Activated CD8-positive, alpha-beta memory T cell treated with anti-CD3 and anti-CD28 coated beads for 36 hours (primary cell): ENCODE data around the gene PHF1. TPM values are rescaled to one million over a fixed set of nuclear protein-coding genes. Genes with fewer than 3 reads are reported as not detected.
"Not testable (repeated sequence)": the region's sequence is repeated elsewhere in the genome, so short reads cannot be mapped to it uniquely, and the experiment has no call there.

Source experiments
- CTCF ChIA-PET: fragments of 350-600 bp; sonication (Branson Sonifier 250); formaldehyde crosslinking; loops from one replicate; lab custom pipeline; 2021; ENCODE audit warnings: antibody characterized with exemption; lab: Charles Lee
- POLR2A ChIA-PET: fragments of 350-600 bp; sonication (Branson Sonifier 250); formaldehyde crosslinking; loops from one replicate; lab custom pipeline; 2021; ENCODE audit warnings: antibody characterized with exemption; lab: Charles Lee
- total RNA-seq, 2 experiments: library from RNA; stranded (reverse); gene quantifications; one replicate each; pipeline ENCODE4 v1.2.3, GENCODE V29; 2021

Gene PHF1
- 10 to 100 TPM; 25.5 to 27.3 TPM for total RNA-seq

- ChIA-PET CTCF (no interaction called here), POLR2A (interaction anchor here (1.3 to 1.4 kb wide), 2 partner anchors 19 to 43 kb away, joined by 5 to 6 read pairs; partner anchors contain the start of genes KIFC1 and ZBTB9)
Measured at GRCh38 chr6:33410711-33411631, at the start of gene PHF1. Gene PHF1, plus strand, starts transcription at chr6:33411014. Its CDS starts 1,250 bp downstream, at chr6:33412264.

GRCh38 chr6:33363486-33363885, 47.3 kb upstream of the PHF1 start:
- POLR2A ChIA-PET, CTCF ChIA-PET: not testable (repeated sequence)

DNA sequence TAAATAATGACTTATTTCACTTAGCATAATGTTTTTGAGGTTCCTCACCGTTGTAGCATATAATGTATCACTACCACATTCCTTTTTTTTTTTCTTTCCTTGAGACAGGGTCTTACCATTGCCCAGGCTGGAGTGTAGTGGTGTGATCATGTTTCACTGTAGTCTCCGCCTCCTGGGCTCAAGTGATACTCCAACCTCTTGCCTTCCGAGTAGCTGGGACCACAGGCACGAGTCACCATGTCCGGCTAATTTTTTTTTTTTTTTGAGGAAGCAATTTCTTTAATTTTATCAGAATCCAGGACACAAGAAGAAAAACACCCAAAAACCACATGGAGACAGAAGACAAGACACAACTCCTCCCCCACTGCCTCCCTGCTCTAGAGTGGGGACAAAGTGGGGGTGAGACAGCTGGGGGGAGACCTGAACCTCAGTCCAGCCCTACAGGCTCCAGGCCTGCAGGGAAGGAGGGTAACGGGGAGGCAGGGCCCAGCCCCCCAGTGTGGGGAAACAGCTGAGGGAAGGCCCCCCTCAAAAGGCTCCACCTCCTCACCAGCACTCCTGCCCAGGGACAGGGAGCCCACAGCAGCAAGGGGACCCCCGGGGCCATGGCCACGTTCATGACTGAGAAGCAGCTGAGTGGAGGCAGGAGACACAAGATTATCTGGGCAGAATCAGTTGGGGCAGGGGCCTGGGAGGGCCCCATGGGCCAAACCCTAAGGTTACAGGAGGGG, 46.2 kb upstream of the PHF1 start:
- CTCF ChIA-PET: not testable (repeated sequence)
- POLR2A ChIA-PET: interaction anchor here (0.6 kb wide), 1 partner anchor 19 kb away, joined by 4 read pairs; no protein-coding TSS in a partner anchor

- CTCF ChIA-PET, POLR2A ChIA-PET: not testable (repeated sequence)
Measured at GRCh38 chr6:33365206-33365971, 45.4 kb upstream of the PHF1 start.

GRCh38 chr6:33367009-33367714, 43.7 kb upstream of the PHF1 start:
- CTCF ChIA-PET: interaction anchor here (0.8 to 1.3 kb wide), 3 partner anchors 24 to 59 kb away, joined by 3 read pairs; no protein-coding TSS in a partner anchor
- POLR2A ChIA-PET: no interaction called here

- POLR2A ChIA-PET: not testable (repeated sequence)
- CTCF ChIA-PET: interaction anchor here (0.8 to 1.3 kb wide), 2 partner anchors 23 to 58 kb away, joined by 3 read pairs; no protein-coding TSS in a partner anchor
Measured at GRCh38 chr6:33367715-33368025, 43.1 kb upstream of the PHF1 start.

DNA sequence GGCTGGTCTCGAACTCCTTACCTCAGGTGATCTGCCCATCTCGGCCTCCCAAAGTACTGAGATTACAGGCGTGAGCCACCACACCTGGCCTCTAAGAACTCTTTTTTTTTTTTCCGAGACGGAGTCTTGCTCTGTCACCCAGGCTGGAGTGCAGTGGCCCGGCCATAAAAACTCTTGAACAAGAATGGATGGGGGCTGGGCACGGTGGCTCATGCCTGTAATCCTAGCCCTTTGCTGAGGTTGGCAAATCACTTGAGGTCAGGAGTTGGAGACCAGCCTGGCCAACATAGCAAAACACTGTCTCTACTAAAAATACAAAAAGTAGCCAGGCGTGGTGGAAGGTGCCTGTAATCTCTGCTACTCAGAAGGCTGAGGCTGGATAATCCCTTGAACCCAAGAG, 38.9 kb upstream of the PHF1 start:
- POLR2A ChIA-PET, CTCF ChIA-PET: not testable (repeated sequence)

GRCh38 chr6:33372526-33373123, 38.2 kb upstream of the PHF1 start:
- ChIA-PET CTCF (no interaction called here), POLR2A (no interaction called here)

DNA sequence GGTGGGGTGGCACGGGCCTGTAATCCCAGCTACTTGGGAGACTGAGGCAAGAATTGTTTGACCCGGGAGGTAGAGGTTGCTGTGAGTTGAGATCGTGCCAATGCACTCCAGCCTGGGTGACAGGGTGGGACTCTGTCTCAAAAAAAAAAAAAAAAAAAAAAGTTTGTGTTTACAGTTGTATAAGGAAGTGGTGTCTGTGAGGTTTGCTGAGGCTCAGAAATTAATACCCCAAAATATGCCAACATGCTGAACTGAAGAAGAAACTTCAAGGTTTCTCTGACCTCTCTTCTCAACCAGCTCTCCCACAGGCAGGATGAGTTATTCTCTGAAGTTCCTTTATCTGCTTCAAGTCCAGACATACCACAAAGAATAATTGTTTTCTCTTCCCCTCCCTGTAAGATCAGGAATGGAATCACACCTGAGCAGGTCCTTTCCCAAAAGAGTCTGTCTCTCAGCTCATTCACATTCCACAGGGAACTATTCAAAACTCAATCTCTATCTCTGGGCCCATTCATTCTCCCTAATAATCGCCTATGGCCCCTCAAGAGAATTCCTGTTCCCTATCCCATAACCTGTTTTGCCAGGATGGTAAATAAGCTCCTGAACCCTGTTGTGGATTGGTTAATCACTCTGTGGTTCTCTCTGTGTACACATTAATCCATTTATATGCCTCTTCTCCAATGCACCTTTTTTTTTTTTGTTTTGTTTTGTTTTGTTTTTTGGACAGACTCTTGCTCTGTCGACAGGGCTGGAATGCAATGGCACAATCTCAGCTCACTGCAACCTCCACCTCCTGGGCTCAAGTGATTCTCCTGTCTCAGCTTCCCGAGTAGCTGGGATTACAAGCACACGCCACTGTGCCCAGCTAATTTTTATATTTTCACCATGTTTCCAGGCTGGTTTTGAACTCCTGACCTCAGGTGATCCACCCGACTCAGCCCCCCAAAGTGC, 36.6 kb upstream of the PHF1 start:
- ChIA-PET CTCF (interaction anchor here (0.7 kb wide), 1 partner anchor 29 kb away, joined by 3 read pairs; no protein-coding TSS in a partner anchor), POLR2A (interaction anchor here (1.6 kb wide), 1 partner anchor 97 kb away, joined by 5 read pairs; the partner anchor contains the start of gene B3GALT4)

- POLR2A ChIA-PET: no interaction called here
- CTCF ChIA-PET: interaction anchor here (0.7 to 1.3 kb wide), 2 partner anchors 16 to 28 kb away, joined by 3 read pairs; no protein-coding TSS in a partner anchor
Measured at GRCh38 chr6:33375143-33375671, 35.6 kb upstream of the PHF1 start.

DNA sequence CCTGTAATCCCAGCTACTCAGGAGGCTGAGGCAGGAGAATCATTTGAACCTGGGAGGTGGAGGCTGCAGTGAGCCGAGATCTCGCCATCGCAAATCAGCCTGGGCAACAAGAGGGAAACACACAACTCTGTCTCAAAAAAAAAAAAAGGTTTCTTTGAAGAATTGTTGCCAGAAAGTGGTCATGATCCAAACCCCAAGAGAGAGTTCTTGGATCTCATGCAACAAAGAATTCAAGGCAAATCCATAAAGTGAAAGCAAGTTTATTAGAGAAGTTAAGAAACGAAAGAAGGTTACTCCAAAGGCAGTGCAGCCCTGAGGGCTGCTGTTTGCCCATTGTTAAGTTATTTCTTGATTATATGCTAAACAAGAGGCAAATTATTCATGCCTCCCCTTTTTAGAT, 33.6 kb upstream of the PHF1 start:
- POLR2A ChIA-PET: no interaction called here
- CTCF ChIA-PET: no interaction called here

GRCh38 chr6:33379184-33379583, 31.6 kb upstream of the PHF1 start:
- POLR2A ChIA-PET, CTCF ChIA-PET: not testable (repeated sequence)

- ChIA-PET POLR2A (interaction anchor here (0.6 to 0.7 kb wide), 2 partner anchors 55 to 98 kb away, joined by 3 to 4 read pairs; no protein-coding TSS in a partner anchor), CTCF (no interaction called here)
Measured at GRCh38 chr6:33380272-33380981, 30.4 kb upstream of the PHF1 start.

GRCh38 chr6:33383427-33384185, 27.2 kb upstream of the PHF1 start:
- ChIA-PET CTCF (interaction anchor here (0.7 kb wide), 1 partner anchor 950 kb away, joined by 3 read pairs; no protein-coding TSS in a partner anchor), POLR2A (no interaction called here)

DNA sequence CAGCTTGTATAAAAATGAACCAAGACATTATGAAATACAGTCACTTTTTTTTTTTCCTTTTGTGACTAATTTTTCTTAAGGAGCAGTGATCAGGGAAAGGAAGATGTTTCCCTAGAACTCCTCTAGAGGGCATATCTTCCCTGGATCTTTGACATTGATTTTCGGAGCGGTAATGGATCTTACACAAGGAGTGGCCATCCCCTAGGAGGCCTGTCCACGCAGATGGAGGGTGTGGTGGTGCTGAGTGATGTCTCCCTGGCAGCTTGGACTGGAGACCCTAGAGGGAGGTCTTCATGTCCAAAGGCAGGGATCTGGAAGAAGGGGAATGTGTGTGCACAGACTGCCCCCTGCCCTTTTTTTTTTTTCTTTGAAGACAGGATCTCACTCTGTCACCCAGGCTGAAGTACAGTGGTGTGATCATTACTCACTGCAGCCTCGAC, 26.2 kb upstream of the PHF1 start:
- POLR2A ChIA-PET: no interaction called here
- CTCF ChIA-PET: no interaction called here
